Measurements from ENCODE around the gene SLC29A1. TPM values are rescaled to one million over a fixed set of nuclear protein-coding genes. Genes with fewer than 3 reads are reported as not detected.

Gene SLC29A1
- total RNA-seq, 1 donor from 2014 or later: 24.1 TPM

GRCh38 chr6:44220913-44221290 is 2.5 kb upstream of the SLC29A1 start:
- Mint-ChIP-seq H3K4me3 (ENCODE audit: low read depth) (peak overlapping the region; percentile 59), H3K27ac (peak overlapping the region; percentile 88), H3K27me3 (peaks cover 35% of the 10 kb centered on the region), H3K4me1 (ENCODE audit: low read depth) (peaks cover 38% of the 10 kb centered on the region), H3K9me3 (ENCODE audit: low read depth) (no peaks in the 10 kb centered on the region), H3K36me3 (ENCODE audit: insufficient read depth) (no peaks in the 10 kb centered on the region)
- no peak for TF ChIP-seq CTCF (IDR thresholded peaks at IDR 0.05; ENCODE audit: unreplicated experiment)
- DNase-seq (ENCODE audit: low spot score, unreplicated experiment): no peak

GRCh38 chr6:44221291-44221960 is 2.0 kb upstream of the SLC29A1 start:
- Mint-ChIP-seq H3K9me3 (ENCODE audit: low read depth) (no peaks in the 10 kb centered on the region), H3K4me1 (ENCODE audit: low read depth) (peaks cover 42% of the 10 kb centered on the region), H3K27ac (peak overlapping the region; percentile 88), H3K4me3 (ENCODE audit: low read depth) (peak overlapping the region; percentile 59), H3K36me3 (ENCODE audit: insufficient read depth) (no peaks in the 10 kb centered on the region), H3K27me3 (peaks cover 35% of the 10 kb centered on the region)
- peak; percentile 73 for TF ChIP-seq CTCF (IDR thresholded peaks at IDR 0.05; ENCODE audit: unreplicated experiment)
- peak; percentile 59 for DNase-seq (ENCODE audit: low spot score, unreplicated experiment)

- H3K4me3 Mint-ChIP-seq (ENCODE audit: low read depth): no peak overlapping the region
- H3K27ac Mint-ChIP-seq: no peak overlapping the region
- peaks cover 30% of the 10 kb centered on the region for H3K27me3 Mint-ChIP-seq
- TF ChIP-seq CTCF (IDR thresholded peaks at IDR 0.05; ENCODE audit: unreplicated experiment): no peak
- DNase-seq (ENCODE audit: low spot score, unreplicated experiment): no peak
- H3K9me3 Mint-ChIP-seq (ENCODE audit: low read depth): no peaks in the 10 kb centered on the region
- no peaks in the 10 kb centered on the region for H3K36me3 Mint-ChIP-seq (ENCODE audit: insufficient read depth)
- peaks cover 42% of the 10 kb centered on the region for H3K4me1 Mint-ChIP-seq (ENCODE audit: low read depth)
These were observed 1.4 kb upstream of the SLC29A1 start for GRCh38 chr6:44221961-44222335.

GRCh38 chr6:44222486-44223318 is 693 bp upstream of the SLC29A1 start:
- H3K9me3 Mint-ChIP-seq (ENCODE audit: low read depth): no peaks in the 10 kb centered on the region
- DNase-seq (ENCODE audit: low spot score, unreplicated experiment): no peak
- TF ChIP-seq CTCF (IDR thresholded peaks at IDR 0.05; ENCODE audit: unreplicated experiment): no peak

GRCh38 chr6:44224029-44224964 is 902 bp downstream of the SLC29A1 start:
- no peak for DNase-seq (ENCODE audit: low spot score, unreplicated experiment)
- Mint-ChIP-seq H3K27me3 (peaks cover 19% of the 10 kb centered on the region), H3K4me1 (ENCODE audit: low read depth) (peaks cover 36% of the 10 kb centered on the region), H3K27ac (peak overlapping the region; percentile 89), H3K9me3 (ENCODE audit: low read depth) (no peaks in the 10 kb centered on the region), H3K4me3 (ENCODE audit: low read depth) (peak overlapping the region; percentile 71), H3K36me3 (ENCODE audit: insufficient read depth) (no peaks in the 10 kb centered on the region)
- TF ChIP-seq CTCF (IDR thresholded peaks at IDR 0.05; ENCODE audit: unreplicated experiment): no peak

More at GRCh38 chr6:44222486-44223318, 693 bp upstream of the SLC29A1 start:
- Mint-ChIP-seq H3K4me3 (ENCODE audit: low read depth) (peak overlapping the region; percentile 68), H3K36me3 (ENCODE audit: insufficient read depth) (no peaks in the 10 kb centered on the region), H3K4me1 (ENCODE audit: low read depth) (peaks cover 42% of the 10 kb centered on the region), H3K27ac (peak overlapping the region; percentile 37), H3K27me3 (peaks cover 26% of the 10 kb centered on the region)
